NCI-H2081 treated with DMSO at 0.1 percent for 48 hours (cell line): ENCODE results near the gene HMMR.
"Not testable (repeated sequence)": the region's sequence is repeated elsewhere in the genome, so short reads cannot be mapped to it uniquely, and the experiment has no call there.

ENCODE experiments used
- DNase-seq: peaks from one replicate; lab custom pipeline; 2025; lab: John Stamatoyannopoulos, UW

The HMMR gene

GRCh38 chr5:163506726-163507125 lies 46.3 kb downstream of the HMMR start:
- DNase-seq: no peak

GRCh38 chr5:163508753-163509152 lies 48.3 kb downstream of the HMMR start:
- DNase-seq: no peak

DNA sequence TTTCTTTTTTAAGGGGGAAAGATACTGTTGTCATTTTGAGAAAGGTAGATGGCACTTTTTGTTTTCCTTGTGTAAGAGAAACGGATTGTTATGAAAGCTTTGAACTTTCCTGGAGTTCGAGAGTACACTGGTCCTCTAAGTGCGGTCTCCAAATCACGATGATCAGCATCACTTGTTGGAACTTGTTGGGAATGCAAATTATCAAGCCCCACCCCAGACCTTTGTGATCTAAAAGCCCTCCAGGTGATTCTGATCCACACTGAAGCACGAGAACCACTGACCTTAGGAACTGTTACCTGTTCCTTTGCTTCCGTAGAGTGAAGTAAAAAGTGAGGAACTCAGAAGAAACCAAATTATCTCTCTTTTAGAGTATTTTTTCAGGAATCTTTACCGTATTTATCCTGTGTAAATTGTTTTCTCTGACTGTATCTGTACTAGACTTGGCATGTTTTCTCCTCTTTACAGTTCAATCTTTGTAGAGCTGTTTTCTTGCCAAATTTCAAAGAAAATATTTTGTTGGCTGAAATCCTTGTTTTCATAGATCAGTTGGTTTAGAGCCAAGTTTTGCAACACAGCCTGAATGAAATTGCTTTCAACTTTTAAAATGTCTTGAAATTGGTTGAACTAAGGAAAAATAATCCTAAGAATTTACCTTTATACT lies 49.0 kb downstream of the HMMR start:
- no peak for DNase-seq

DNA sequence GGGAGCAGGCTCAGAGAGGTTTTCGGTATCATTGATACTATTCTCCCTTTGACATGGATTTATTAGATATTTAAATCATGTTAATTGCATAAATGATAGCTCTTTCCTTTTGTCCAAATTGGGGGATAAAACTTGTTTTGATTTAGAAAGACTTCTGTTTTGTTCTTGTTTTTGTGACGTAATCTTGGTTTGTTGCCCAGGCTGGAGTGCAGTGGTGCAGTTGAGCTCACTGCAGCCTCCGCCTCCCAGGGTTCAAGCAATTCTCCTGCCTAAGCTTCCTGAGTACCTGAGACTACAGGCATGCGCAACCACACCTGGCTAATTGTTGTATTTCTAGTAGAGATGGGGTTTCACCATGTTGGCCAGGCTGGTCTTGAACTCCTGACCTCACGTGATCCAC lies 52.1 kb downstream of the HMMR start:
- DNase-seq: no peak

GRCh38 chr5:163525096-163525495 lies 64.7 kb downstream of the HMMR start:
- no peak for DNase-seq

DNA sequence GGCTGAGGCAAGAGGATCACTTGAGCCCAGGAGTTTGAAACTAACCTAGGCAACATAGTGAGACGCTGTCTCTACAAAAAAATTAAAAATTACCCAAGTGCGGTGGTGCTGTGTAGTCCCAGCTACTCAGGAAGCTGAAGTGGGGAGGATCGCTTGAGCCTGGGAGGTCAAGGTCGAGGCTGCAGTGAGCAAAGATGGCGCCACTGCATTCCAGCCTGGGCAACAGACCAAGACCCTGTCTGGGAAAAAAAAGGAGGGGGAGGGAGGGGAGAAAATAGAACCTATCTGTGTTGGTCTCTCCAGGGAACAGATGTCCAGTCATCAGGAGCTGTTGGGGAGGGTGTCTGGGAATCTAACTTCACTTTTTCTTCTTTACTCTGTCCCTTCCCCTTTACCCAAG lies 69.3 kb downstream of the HMMR start:
- DNase-seq: no peak

DNA sequence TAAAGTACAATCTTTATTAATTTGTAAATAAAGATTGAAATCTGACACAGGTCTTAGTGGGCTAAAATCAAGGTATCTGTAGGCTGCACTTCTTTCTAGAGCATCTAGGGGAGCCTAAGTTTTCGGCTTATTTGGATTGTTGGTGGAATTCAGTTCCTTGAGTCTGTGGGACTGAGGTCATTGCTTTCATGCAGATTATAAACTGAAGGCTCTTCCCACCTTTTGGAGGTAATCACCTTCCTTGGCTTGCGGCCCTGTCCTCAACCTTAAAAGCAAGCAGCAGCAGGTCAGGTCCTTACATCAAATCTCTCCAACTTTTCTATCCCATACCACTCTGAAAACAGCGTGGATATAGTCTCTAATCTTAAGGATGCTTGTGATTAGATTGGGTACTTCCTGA lies 70.8 kb downstream of the HMMR start:
- no peak for DNase-seq

DNA sequence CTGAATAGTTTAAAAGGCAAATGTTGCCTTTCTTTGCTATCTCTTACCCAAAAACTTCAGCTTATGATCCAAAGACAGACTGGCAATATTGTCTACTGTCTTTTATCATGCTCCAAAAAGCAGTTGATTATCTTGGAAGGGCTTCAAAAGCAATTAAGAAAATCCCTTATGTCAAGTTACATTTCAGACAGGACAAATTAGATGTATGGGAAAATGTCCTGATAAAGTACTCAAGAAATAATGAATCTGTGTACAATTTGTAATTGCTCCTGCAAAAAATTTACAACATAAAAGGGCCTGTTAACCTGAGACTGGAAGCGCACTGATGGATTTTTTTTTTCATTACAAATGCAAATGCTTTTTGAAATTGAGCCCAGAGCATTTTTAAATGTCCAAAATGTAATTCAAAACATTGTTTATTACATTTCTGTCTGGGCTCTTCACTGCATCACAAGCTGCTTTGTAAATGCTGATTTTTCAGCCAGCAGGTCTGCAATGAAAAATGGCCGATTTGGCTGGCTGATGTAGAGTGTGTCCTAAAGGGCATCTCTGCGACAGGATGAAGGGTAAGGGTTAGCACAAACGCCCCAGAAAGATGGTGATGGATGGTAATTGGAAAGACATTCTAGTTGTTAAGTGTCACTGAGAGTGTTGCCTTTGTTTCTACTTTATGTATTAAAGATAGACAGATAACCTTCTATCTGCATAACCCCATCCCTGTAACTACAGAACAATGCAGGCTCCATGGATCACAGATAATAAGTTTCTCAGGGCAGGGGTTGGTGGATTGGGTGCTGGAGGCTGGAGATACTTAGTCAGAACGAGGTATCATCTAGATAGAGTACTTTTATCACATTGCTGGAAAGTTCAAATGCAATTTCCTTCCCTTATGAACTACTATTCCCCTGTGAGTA lies 72.0 kb downstream of the HMMR start:
- DNase-seq: peak; percentile 7

DNA sequence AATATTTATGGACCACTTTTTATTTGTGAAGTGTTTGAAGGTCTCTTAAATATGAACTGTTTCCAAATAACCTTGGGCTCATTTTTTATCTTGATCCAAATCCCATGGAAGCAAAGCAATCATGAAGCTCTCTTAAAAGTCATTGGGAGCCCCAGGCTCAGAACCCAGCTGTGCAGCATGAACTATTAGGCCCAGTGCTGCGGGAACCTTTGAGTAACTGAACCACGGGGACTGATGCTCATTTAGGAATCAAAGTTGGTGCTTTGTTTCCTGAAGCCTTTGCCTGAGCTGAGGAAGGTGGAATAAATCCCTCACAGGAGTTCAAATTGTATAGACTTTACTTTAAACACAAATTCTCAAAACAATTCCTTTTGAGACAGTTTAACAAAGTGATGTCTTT lies 72.8 kb downstream of the HMMR start:
- DNase-seq: no peak

DNA sequence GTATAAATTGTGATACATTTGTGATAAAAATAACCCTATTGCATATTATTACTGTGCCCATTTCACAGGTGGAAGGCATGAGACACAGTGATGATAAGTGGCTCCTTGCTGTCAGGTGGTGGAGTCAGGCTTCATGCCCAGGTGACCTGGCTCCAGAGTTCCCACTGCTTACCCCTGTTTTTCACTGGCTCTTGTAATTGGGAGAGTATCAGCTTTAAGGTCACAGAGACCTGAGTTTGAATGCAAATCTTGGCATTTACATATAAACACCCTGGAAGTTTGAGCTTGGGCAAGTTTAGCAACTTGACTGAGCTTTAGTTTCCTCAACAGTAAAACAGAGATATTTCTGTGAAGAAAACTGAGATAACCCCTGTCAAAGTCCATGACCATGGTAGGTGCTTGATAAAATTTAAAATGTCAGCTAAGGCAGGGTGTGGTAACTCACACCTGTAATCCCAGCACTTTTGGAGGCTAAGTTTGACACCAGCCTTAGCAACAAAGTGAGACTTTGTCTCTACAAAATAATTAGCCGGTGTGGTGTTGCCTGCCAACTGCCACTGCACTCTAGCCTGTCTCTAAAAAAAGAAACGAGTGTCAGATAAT lies 74.2 kb downstream of the HMMR start:
- DNase-seq: no peak

DNA sequence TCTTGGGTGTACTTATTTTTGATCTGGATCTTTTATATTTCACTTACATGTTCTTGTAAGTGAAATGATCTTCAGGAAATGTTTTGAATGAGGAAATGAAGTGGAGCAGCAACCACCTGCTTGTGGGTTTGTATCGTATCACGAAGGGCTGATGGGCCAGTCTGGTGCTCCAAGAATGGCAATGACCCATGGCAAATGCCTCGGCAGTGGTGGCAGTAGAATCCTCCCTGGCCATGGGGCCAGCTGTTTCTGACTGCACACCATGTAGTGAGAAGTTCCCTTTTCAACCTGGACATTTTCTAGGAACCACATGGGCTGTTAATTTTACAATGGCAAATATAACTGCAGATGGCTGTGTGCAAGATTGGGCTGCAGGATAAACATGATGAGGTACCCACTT lies 74.9 kb downstream of the HMMR start:
- DNase-seq: no peak

DNA sequence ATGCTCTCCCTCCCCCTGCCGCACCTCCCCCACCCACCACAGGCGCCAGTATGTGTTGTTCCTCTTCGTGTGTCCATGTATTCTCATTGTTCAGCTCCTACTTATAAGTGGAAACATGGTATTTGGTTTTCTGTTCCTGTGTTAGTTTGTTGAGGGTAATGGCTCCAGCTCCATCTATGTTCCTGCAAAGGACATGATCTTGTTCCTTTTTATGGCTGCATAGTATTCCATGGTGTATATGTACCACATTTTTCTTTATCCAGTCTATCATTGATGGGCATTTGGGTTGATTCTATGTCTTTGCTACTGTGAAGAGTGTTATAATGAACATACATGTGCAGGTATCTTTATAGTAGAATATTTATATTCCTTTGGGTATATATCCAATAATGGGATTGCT lies 76.0 kb downstream of the HMMR start:
- not testable (repeated sequence) for DNase-seq

DNA sequence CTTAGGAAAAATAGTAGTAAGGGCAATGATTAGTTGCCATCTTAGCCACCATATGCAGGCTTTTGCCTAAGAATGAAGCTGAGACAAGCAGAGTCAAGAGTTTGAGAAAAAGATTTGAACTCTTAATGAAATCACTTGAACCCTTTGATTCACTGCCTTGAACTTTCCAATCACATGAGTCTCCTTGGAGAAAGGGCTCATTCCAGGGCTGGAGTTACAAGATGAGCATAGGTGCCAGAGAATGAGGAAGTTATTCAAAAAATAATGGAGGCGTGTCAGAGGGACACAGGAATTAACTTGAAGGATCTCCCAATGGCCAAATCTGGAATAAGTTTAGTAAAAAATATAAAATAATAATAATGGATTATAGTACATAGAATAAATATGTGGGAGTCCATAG lies 80.3 kb downstream of the HMMR start:
- DNase-seq: no peak
